ENCODE data around the gene TLR1. TPM values are rescaled to one million over a fixed set of nuclear protein-coding genes. Genes with fewer than 3 reads are reported as not detected.
A peak's percentile ranks its signal among the peaks of the same experiment; 100 is the strongest.

Gene TLR1
- polyA plus RNA-seq, 3 donors, result 49.8 to 117 (median 62.2) TPM

- intact Hi-C loops (cut with micrococcal nuclease), result no loop called here
- no peaks in the 10 kb centered on the region for H4K20me1 ChIP-seq (ENCODE audit: insufficient read depth, low read length)
- H3K27ac ChIP-seq (ENCODE audit: low read depth in 1 of 2, low read length in 2 of 2), result no peak overlapping the region
- no peaks in the 10 kb centered on the region for H3K27me3 ChIP-seq (ENCODE audit: control insufficient read depth in 2 of 2, insufficient read depth in 2 of 2, low read length in 2 of 2)
- H3K36me3 Mint-ChIP-seq, result peaks cover 6 to 9% of the 10 kb centered on the region in 2 donors
- peaks cover 66 to 79% of the 10 kb centered on the region in 2 donors for H3K4me1 ChIP-seq (ENCODE audit: control insufficient read depth in 1 of 2, insufficient read depth in 2 of 2, low read length in 2 of 2)
- peak overlapping the region in 2 of 7 donors; percentile 15 to 16 for H3K27ac Mint-ChIP-seq
- H3K4me3 Mint-ChIP-seq, result no peak overlapping the region
- no peak overlapping the region for H3K9ac ChIP-seq (ENCODE audit: insufficient read depth, low read length, poor library complexity, severe bottlenecking)
- peaks cover 8% of the 10 kb centered on the region for H3K79me2 ChIP-seq (ENCODE audit: insufficient read depth, low read length)
- H3K9me3 Mint-ChIP-seq, result peaks cover 0 to 12% (median 5%) of the 10 kb centered on the region in 7 donors
- H3K4me2 ChIP-seq (replicated peaks; ENCODE audit: extremely low read depth, low read length, poor library complexity, severe bottlenecking), result no peak overlapping the region
- H3K9me3 ChIP-seq (replicated peaks in 1 of 2; ENCODE audit: control insufficient read depth in 1 of 2, insufficient read depth in 1 of 2, low read length in 2 of 2), result no peaks in the 10 kb centered on the region
- WGBS (ENCODE audit: insufficient coverage), result no CpG with 5 or more reads among the region's 3 CpGs
- H3K4me3 ChIP-seq (replicated peaks in 1 of 3; ENCODE audit: low read depth in 2 of 3, low read length in 3 of 3), result no peak overlapping the region
- DNase-seq, result peak in 1 of 3 donors; percentile 62
- H3K36me3 ChIP-seq (replicated peaks in 1 of 2; ENCODE audit: control insufficient read depth in 1 of 2, insufficient read depth in 2 of 2, low read length in 2 of 2), result no peaks in the 10 kb centered on the region
- no peaks in the 10 kb centered on the region for H3K27me3 Mint-ChIP-seq (ENCODE audit: low read depth in 3 of 3)
- H2AFZ ChIP-seq (ENCODE audit: insufficient read depth, low read depth, low read length, poor library complexity, severe bottlenecking), result no peak overlapping the region
- peaks cover 76% of the 10 kb centered on the region for H3K4me1 Mint-ChIP-seq
- TF ChIP-seq CTCF (IDR thresholded peaks at IDR 0.05), result no peak
These were observed 39.2 kb downstream of the TLR1 start for GRCh38 chr4:38765382-38765781.

GRCh38 chr4:38764277-38764676 lies 40.3 kb downstream of the TLR1 start:
- Mint-ChIP-seq H3K4me1 (peaks cover 71% of the 10 kb centered on the region), H3K27ac (peak overlapping the region; percentile 5 to 70 (median 25))
- H3K79me2 ChIP-seq (ENCODE audit: insufficient read depth, low read length), result peaks cover 10% of the 10 kb centered on the region

More at GRCh38 chr4:38764277-38764676, 40.3 kb downstream of the TLR1 start:
- Histone ChIP-seq H3K4me2 (replicated peaks; ENCODE audit: extremely low read depth, low read length, poor library complexity, severe bottlenecking) (no peak overlapping the region), H3K9me3 (replicated peaks in 1 of 2; ENCODE audit: control insufficient read depth in 1 of 2, insufficient read depth in 1 of 2, low read length in 2 of 2) (no peaks in the 10 kb centered on the region), H3K9ac (ENCODE audit: insufficient read depth, low read length, poor library complexity, severe bottlenecking) (no peak overlapping the region), H3K27me3 (ENCODE audit: control insufficient read depth in 2 of 2, insufficient read depth in 2 of 2, low read length in 2 of 2) (no peaks in the 10 kb centered on the region), H3K36me3 (replicated peaks in 1 of 2; ENCODE audit: control insufficient read depth in 1 of 2, insufficient read depth in 2 of 2, low read length in 2 of 2) (no peaks in the 10 kb centered on the region), H4K20me1 (ENCODE audit: insufficient read depth, low read length) (no peaks in the 10 kb centered on the region), H3K27ac (ENCODE audit: low read depth in 1 of 2, low read length in 2 of 2) (peak overlapping the region in 1 of 2 donors; percentile 66), H3K4me3 (replicated peaks in 1 of 3; ENCODE audit: low read depth in 2 of 3, low read length in 3 of 3) (no peak overlapping the region), H3K4me1 (ENCODE audit: control insufficient read depth in 1 of 2, insufficient read depth in 2 of 2, low read length in 2 of 2) (peaks cover 67 to 79% of the 10 kb centered on the region in 2 donors), H2AFZ (ENCODE audit: insufficient read depth, low read depth, low read length, poor library complexity, severe bottlenecking) (no peak overlapping the region)
- Mint-ChIP-seq H3K9me3 (peaks cover 0 to 12% (median 5%) of the 10 kb centered on the region in 7 donors), H3K4me3 (no peak overlapping the region), H3K27me3 (ENCODE audit: low read depth in 3 of 3) (no peaks in the 10 kb centered on the region), H3K36me3 (peaks cover 6 to 9% of the 10 kb centered on the region in 2 donors)
- peak in 1 of 3 donors; percentile 21 for DNase-seq
- no peak for TF ChIP-seq CTCF (IDR thresholded peaks at IDR 0.05)
- no CpG with 5 or more reads among the region's 3 CpGs for WGBS (ENCODE audit: insufficient coverage)
- intact Hi-C loops (cut with micrococcal nuclease), result loop anchor here in 1 of 2 donors (5.0 kb wide), 1 partner anchor 93 kb away; the partner anchor contains the start of gene TLR6

Measured in CD14-positive monocyte (primary cell).